Nucleus accumbens (tissue), 56 donors: ENCODE results near the gene ARHGAP15.

Experiments
- DNase-seq, 56 donors: peaks; one replicate each; lab custom pipeline; 2025; lab: John Stamatoyannopoulos, UW

The ARHGAP15 gene

GRCh38 chr2:143729296-143729814 is 600.1 kb downstream of the ARHGAP15 start:
- DNase-seq: no peak

DNA sequence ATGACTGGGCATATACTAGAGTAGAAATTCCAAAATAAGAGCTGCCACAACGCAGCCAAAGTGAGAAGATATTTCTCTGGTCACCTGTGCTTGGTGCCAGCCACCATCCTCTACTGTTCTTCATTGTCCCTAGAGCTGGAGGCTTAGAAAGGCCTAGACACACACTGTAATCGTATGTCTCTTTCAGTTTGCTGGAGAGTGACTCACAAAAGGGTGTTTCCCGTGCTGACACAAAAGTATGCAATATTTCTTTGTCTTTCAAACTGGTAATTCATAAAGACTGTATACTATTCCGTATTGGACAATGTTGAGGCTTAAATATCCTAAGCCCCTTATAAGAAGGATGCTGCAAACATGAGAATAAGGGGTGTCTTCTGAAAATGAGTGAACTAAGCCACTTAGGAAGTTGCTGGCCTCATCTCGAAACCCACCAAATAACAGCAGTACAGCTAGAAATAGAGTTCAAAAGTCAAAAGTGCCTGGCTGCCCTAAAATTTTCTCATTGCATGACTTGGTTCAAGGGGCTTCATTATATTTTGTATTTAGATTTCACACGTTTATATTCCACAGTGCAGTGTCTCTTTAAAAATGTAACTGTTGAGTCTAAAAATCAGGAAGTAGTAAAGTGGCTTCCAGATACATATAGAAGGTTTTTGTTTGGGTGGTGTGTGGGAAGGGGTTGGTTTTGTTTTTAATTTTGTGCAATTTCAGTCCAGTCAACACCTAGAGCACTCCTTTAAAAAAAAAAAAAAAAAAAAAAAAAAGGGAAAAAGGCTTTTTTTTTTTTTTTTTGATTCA is 601.1 kb downstream of the ARHGAP15 start:
- no peak for DNase-seq

DNA sequence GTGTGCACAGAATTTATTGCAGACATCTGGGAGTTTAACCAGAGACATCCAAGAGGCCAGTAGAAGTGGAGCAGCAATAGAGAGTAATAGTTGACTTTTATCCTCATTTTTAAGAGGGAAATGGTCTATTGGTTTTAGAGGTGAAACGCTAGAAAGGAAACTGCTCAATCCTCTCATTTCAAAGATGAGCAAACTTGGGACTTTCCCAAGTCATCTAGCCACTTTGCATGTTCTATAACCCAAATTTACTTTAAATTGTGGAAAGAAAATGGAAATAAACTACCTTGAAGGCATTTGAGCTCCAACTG is 601.7 kb downstream of the ARHGAP15 start:
- no peak for DNase-seq

GRCh38 chr2:143732076-143732475 is 602.9 kb downstream of the ARHGAP15 start:
- no peak for DNase-seq

DNA sequence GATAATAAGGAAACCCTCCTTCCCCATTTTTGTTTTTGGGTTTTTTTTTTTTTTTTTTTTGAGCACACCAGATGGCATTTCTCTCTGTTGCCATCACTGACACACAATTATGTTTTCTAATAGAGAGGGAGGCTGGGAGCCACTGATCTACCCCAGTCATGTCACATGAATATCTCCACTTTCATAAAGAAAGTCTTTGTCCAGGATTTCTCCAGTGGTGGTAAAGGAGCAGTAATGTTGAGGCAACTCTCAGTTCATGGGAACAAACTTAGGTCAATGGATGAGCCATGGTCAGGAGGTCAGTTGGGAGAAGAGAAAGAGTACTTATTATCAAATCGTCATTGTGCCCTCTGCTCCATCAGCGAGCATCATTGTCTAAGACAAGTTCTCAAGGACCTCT is 603.7 kb downstream of the ARHGAP15 start:
- peak in 4 of 56 donors; percentile 2 to 20 (median 6) for DNase-seq

DNA sequence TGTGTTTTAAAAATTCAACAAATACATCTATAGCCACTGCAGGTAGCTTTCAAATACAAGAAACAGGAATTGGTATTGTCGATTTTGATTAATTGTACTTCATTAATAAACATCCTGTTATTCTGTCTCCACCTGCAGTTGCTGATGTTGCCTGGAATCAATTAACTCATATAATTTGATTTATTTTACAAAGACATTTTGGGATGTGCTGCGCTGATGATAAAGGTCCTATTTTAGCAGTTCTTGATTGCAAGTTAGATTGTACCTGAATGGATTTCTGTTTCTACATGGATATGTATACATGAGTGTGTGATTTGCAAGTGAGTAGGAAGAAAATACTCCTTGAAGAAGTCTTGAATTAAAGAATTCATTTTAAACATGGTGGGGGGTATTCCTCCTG is 605.3 kb downstream of the ARHGAP15 start:
- DNase-seq: no peak

- DNase-seq: no peak
Measured at GRCh38 chr2:143736904-143737303, 607.7 kb downstream of the ARHGAP15 start.

DNA sequence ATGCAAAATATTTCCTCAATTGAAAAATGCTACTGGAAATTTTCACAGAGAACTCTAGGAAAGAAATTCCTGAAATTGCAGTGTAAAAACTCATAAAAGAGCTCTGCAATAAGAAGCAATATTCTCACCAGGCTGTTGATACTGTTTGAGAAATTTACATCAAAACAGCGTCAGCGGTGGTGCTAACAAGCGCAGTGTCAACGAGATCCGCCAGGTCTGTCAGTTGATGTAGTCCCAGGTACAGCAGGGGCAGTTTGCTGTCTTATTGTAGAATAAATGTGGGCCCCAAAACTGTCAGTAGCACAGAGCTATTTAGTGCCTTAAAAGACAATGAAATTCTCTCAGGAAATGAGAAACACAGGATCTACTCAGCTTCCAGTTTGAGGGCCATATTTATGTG is 611.2 kb downstream of the ARHGAP15 start:
- no peak for DNase-seq

- no peak for DNase-seq
Measured at GRCh38 chr2:143741205-143741604, 612.0 kb downstream of the ARHGAP15 start.

GRCh38 chr2:143742581-143742980 is 613.4 kb downstream of the ARHGAP15 start:
- DNase-seq: no peak

GRCh38 chr2:143744114-143744513 is 614.9 kb downstream of the ARHGAP15 start:
- no peak for DNase-seq

DNA sequence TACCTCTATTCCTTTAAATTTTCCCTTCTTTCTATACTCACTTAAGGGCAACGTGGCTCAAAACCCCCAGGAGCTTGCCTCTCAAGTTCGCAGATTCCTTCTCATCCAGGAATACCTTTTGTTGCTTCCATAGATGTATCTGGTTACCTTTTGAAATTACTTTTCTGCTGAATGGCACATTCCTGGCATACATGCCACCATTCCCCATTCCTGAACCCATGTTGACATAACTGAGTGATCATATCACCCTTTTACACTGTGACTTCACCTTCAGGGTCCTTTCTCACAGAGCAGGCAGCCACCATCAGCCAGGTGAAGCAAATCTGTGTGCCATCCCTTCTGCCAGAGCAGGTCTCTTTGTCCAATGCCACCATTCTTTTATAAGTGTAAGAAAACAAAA is 615.8 kb downstream of the ARHGAP15 start:
- no peak for DNase-seq

DNA sequence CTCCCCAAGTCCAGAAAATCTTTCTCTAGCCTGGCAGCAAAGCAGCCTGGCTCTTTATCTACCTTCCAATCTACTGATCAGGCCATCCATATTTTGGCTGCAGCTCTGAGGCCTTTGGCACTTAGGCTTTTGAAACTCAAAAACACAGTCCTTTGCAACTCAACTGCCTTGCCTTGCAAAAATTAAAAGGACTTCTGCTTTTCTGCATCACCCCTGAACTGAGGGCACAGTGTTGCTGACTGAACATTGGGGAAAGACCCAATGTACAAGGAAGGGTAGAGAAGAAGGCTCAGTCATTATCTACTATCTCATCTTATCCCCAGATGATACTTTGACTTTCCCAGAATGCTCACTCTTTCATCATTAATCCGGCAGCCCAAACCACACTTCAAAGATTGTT is 625.5 kb downstream of the ARHGAP15 start:
- DNase-seq: no peak

- no peak for DNase-seq
Measured at GRCh38 chr2:143758629-143759330, 629.6 kb downstream of the ARHGAP15 start.

DNA sequence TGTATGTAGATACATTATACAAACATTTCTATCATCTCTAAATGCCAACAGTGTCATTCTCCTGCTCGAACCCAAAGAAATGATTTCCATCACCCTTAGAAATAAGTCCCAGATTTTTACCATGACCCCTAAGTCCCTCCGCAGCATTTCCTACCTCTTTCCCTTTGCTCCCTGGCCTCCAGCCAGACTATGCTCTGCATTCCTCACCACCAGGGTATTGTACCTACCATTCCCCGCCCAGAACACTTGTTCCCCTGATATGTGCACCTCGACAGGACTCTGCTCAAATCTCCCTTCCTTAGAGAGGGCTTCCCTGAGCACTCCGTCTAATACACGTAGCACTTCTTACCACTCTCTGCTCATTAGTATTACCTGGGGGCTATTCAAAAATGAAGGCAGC is 630.2 kb downstream of the ARHGAP15 start:
- DNase-seq: no peak

DNA sequence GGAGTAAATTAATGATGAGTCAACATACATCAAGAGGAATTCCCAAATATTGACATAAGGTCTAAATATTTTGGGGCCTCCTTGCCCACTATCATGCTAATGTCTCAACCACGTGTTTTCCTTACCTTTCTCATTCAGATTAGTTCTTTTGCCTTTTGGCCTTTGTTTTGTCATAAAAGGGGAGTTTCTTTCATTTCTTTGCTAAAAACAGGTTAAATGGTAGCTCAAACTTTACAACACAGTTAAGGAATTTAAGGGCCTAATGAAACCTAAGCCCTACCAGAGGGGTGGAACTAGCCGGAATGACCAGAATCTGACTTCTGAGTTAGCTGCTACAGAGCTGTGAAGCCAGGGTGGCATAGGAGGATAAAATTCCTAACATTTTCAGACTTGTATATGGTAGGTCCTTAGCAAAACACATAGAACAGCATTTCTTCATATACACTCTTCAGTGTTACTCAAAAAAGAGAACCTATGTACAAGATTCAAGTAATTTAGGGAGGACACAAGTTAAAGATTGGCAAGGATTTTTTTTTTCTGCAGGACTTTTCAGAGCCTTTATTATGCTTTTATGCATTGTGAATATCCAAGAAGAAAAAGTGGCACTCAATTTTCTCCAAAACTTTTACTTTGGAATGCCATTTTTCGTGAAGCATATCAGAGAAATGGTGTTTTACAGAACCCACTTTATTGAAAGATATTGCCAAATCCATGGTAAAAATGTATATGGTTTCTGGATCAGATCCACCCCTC is 633.1 kb downstream of the ARHGAP15 start:
- DNase-seq: no peak

GRCh38 chr2:143764261-143764660 is 635.0 kb downstream of the ARHGAP15 start:
- DNase-seq: no peak

DNA sequence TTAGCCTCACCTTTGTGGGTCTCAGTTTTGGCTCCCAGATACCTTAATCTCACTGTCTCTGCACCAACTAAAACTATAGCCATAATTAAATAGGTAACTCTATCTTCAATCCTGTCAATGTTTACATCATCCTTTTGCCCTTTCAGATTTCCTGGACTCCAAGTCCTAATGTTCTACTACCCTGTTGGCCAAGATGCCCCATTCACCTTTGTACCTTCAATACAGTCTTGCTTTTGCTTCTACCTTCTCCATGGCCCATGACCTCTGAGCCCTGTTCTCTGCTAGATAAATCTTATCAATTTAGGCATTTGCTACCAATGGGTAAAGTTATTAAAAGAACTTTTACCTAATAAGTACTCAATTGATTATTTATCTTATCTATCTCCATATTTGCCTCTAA is 635.5 kb downstream of the ARHGAP15 start:
- DNase-seq: no peak

DNA sequence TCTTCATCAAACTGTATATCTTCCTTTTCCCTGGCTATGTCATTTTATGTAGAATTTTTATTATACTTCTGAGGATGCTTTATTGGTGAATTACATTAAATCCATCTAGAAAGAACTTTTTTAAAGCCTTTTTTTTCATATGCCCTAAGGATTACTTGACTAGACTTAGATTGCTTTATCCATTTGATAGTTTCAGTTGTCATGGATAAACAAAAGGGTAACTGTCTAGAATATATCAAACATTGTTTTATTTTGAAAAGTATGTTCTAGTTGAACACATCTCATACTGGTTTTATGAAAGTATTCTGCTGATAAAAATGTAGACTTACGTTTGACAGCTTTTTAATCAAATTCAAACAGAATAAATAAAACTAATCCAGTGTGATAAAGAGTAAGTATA is 639.8 kb downstream of the ARHGAP15 start:
- no peak for DNase-seq

DNA sequence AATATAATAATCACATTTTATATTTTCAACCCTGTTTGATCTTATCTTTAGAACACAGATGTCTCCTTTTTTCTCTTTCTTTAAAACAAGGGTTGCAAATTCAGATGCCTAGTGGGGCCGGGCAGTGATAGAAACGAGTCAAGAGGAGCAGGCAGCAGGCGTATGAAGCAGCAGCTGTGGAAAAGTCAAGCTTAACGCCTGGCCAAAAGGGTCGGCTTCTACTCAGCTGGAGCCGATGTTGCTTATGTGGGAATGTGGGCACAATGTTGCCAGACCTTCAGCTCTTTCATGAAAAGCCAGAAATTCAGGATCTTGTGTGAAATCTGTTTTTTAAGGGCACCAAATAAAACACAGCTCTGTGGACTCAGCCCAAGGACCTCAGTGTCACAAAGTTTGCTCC is 642.7 kb downstream of the ARHGAP15 start:
- DNase-seq: no peak

DNA sequence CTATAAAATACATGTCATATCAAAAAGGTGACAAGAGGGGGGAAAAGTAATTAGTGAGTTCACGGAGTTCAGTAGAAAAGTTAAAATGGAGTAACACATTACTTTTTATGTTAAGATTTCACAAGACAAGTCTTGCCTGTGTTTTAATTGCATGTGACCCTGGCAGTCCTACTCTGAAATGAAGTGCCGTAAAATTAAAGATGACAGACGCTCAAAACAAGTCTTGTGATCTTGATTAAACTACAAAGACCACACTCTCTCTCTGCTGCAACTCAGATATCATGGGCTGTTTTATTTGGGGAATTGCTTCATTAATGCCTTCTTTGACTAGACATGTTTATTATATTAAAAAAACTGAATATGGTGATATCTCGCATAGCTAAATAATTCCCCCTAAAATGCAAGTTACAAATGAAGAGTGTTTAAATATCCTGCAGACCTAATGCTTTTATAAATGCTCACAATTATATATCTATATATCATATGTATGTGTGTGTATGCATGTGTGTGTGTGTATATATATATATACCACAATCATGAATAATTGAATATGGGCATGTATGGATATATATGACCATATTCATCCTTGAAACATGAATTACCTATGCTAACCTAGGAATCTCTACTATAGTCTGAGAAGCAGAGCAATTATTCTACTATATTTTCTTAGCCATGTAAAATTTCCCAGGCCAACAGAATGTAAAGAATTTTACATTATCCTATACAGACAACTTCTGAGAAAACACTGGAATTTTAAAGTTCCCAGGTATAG is 647.5 kb downstream of the ARHGAP15 start:
- no peak for DNase-seq
